Measurements from ENCODE around the gene SSPN.

SSPN gene

DNA sequence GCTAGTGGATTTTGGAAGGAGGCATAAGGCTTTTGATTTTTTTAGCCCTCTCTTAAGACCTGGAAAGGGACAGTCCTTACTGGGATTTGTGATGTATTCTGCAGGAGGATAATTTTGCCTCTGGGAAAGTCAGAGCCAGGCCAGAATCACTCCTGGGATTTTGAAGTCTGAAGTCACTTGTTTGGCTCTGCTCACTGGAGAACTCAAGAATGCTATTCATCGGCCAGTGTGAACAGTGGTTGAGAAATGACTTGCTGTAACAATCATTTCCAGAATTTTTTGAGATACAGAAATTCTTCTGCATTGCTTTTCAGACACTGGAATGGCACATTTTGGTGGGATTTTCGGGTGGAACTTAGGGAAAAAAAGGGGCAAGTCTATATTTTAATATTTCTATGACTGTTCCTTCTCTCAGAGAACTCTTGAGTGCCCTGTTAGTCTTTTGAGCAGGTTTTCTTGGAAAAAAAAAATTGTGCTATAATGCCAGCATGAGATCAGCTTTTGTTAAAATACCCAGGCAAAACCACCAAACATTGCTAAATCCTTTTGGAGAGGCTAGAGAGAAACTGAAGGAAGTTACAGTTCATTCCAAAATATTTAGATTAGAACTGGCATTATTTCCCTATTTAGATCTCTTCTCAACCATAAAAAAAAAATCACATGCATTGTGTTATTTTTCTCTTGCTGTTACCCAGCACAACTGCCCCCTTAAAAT, 44.5 kb upstream of the SSPN start:
- no peak overlapping the region for H3K4me3 ChIP-seq (ENCODE audit: insufficient read depth, low read length, poor library complexity, severe bottlenecking)
- H3K36me3 ChIP-seq (ENCODE audit: low read length): no peaks in the 10 kb centered on the region
- H3K27ac ChIP-seq (ENCODE audit: low read depth, low read length): no peak overlapping the region
- H3K4me2 ChIP-seq (ENCODE audit: low read depth, low read length, poor library complexity, severe bottlenecking): no peak overlapping the region
- no peaks in the 10 kb centered on the region for H3K9me3 ChIP-seq (ENCODE audit: insufficient read depth, low read length)
- H3F3A ChIP-seq (ENCODE audit: insufficient read depth): peaks cover 3% of the 10 kb centered on the region
- H3K9me2 ChIP-seq (replicated peaks; ENCODE audit: insufficient read depth, low read length): no peaks in the 10 kb centered on the region
- H2AFZ ChIP-seq (ENCODE audit: low read depth, low read length, severe bottlenecking): no peak overlapping the region
- no peaks in the 10 kb centered on the region for H3K79me2 ChIP-seq (ENCODE audit: insufficient read depth, low read length)
- TF ChIP-seq EZH2phosphoT487 (conservative IDR thresholded peaks at IDR 0.05; ENCODE audit: low read length) (no peak), CTCF (IDR thresholded peaks at IDR 0.05; ENCODE audit: insufficient read depth, low read length, poor library complexity, severe bottlenecking) (no peak)
- H3K27me3 ChIP-seq (ENCODE audit: low read length): no peaks in the 10 kb centered on the region
- no peak overlapping the region for H3K9ac ChIP-seq (ENCODE audit: low read length)
- peaks cover 4% of the 10 kb centered on the region for H4K20me1 ChIP-seq (ENCODE audit: low read depth, low read length)

- Histone ChIP-seq H3K4me2 (ENCODE audit: low read depth, low read length, poor library complexity, severe bottlenecking) (no peak overlapping the region), H3K4me3 (ENCODE audit: insufficient read depth, low read length, poor library complexity, severe bottlenecking) (no peak overlapping the region), H4K20me1 (ENCODE audit: low read depth, low read length) (peaks cover 4% of the 10 kb centered on the region), H3K79me2 (ENCODE audit: insufficient read depth, low read length) (no peaks in the 10 kb centered on the region), H3K9me3 (ENCODE audit: insufficient read depth, low read length) (no peaks in the 10 kb centered on the region), H3K27ac (ENCODE audit: low read depth, low read length) (no peak overlapping the region), H3K9ac (ENCODE audit: low read length) (no peak overlapping the region), H3F3A (ENCODE audit: insufficient read depth) (peaks cover 12% of the 10 kb centered on the region), H3K27me3 (ENCODE audit: low read length) (no peaks in the 10 kb centered on the region), H2AFZ (ENCODE audit: low read depth, low read length, severe bottlenecking) (no peak overlapping the region), H3K36me3 (ENCODE audit: low read length) (no peaks in the 10 kb centered on the region), H3K9me2 (replicated peaks; ENCODE audit: insufficient read depth, low read length) (no peaks in the 10 kb centered on the region)
- no peak for TF ChIP-seq EZH2phosphoT487 (conservative IDR thresholded peaks at IDR 0.05; ENCODE audit: low read length)
These were observed 42.8 kb upstream of the SSPN start for GRCh38 chr12:26152507-26153102.

DNA sequence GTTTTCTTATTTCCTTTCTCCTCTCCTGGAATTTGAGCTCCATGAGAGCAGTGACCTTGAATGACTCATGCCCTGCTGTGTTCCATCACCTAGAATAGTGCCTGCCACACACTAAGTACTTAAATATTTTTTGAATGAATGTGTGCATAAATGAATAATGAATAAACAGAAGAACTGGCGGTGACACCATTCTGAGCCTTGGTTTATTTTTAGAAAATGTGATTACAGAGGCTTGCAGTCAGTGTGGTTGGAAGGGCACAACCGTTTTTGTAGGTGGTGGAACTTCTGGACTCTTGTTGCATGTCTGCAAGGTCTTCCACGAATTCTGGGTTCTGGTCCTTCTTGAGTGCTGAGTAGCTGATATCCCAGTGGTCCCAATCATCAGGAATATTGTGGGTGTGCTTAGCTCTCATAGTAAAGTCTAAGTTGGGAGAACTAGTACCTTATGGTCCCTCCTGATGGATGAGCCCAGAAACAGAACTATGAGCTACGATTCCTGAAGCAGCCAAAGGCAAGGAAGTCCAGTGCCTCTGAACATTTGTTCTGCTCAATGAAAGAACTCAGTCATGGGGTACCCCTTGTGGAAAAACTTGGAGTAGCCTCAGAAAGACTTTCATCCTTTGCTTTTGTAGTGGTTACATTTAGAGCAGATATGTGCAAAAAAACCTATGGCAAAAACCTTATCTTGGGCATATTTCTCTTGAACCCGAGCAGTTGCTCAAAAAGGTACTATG, 41.8 kb upstream of the SSPN start:
- no peak overlapping the region for H3K4me3 ChIP-seq (ENCODE audit: insufficient read depth, low read length, poor library complexity, severe bottlenecking)
- H3K9me2 ChIP-seq (replicated peaks; ENCODE audit: insufficient read depth, low read length): no peaks in the 10 kb centered on the region
- no peak overlapping the region for H3K9ac ChIP-seq (ENCODE audit: low read length)
- peaks cover 12% of the 10 kb centered on the region for H3F3A ChIP-seq (ENCODE audit: insufficient read depth)
- H2AFZ ChIP-seq (ENCODE audit: low read depth, low read length, severe bottlenecking): no peak overlapping the region
- peaks cover 4% of the 10 kb centered on the region for H4K20me1 ChIP-seq (ENCODE audit: low read depth, low read length)
- TF ChIP-seq CTCF (IDR thresholded peaks at IDR 0.05; ENCODE audit: insufficient read depth, low read length, poor library complexity, severe bottlenecking): no peak
- TF ChIP-seq EZH2phosphoT487 (conservative IDR thresholded peaks at IDR 0.05; ENCODE audit: low read length): no peak
- H3K4me2 ChIP-seq (ENCODE audit: low read depth, low read length, poor library complexity, severe bottlenecking): no peak overlapping the region
- no peak overlapping the region for H3K27ac ChIP-seq (ENCODE audit: low read depth, low read length)
- H3K79me2 ChIP-seq (ENCODE audit: insufficient read depth, low read length): no peaks in the 10 kb centered on the region
- no peaks in the 10 kb centered on the region for H3K36me3 ChIP-seq (ENCODE audit: low read length)
- no peaks in the 10 kb centered on the region for H3K9me3 ChIP-seq (ENCODE audit: insufficient read depth, low read length)
- H3K27me3 ChIP-seq (ENCODE audit: low read length): no peaks in the 10 kb centered on the region
